ENCODE data around the gene VSIG10L.

- TF ChIP-seq, protein P1, sequence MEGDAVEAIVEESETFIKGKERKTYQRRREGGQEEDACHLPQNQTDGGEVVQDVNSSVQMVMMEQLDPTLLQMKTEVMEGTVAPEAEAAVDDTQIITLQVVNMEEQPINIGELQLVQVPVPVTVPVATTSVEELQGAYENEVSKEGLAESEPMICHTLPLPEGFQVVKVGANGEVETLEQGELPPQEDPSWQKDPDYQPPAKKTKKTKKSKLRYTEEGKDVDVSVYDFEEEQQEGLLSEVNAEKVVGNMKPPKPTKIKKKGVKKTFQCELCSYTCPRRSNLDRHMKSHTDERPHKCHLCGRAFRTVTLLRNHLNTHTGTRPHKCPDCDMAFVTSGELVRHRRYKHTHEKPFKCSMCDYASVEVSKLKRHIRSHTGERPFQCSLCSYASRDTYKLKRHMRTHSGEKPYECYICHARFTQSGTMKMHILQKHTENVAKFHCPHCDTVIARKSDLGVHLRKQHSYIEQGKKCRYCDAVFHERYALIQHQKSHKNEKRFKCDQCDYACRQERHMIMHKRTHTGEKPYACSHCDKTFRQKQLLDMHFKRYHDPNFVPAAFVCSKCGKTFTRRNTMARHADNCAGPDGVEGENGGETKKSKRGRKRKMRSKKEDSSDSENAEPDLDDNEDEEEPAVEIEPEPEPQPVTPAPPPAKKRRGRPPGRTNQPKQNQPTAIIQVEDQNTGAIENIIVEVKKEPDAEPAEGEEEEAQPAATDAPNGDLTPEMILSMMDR (IDR thresholded peaks at IDR 0.05): no peak
- TF ChIP-seq REST (IDR thresholded peaks at IDR 0.05; ENCODE audit: insufficient read depth in 1 of 2, low read depth in 2 of 2, low read length in 1 of 2): no peak
Measured at GRCh38 chr19:51380379-51380778, 38.4 kb upstream of the VSIG10L start.

Data from Panc1 (cell line).